ENCODE results near the gene ACSM5. TPM values are rescaled to one million over a fixed set of nuclear protein-coding genes. Genes with fewer than 3 reads are reported as not detected.
"Not testable (repeated sequence)": the region's sequence is repeated elsewhere in the genome, so short reads cannot be mapped to it uniquely, and the experiment has no call there.

Gene ACSM5
- total and polyA plus RNA-seq, 8 donors, result 0.25 to 1.3 (median 0.85) TPM

DNA sequence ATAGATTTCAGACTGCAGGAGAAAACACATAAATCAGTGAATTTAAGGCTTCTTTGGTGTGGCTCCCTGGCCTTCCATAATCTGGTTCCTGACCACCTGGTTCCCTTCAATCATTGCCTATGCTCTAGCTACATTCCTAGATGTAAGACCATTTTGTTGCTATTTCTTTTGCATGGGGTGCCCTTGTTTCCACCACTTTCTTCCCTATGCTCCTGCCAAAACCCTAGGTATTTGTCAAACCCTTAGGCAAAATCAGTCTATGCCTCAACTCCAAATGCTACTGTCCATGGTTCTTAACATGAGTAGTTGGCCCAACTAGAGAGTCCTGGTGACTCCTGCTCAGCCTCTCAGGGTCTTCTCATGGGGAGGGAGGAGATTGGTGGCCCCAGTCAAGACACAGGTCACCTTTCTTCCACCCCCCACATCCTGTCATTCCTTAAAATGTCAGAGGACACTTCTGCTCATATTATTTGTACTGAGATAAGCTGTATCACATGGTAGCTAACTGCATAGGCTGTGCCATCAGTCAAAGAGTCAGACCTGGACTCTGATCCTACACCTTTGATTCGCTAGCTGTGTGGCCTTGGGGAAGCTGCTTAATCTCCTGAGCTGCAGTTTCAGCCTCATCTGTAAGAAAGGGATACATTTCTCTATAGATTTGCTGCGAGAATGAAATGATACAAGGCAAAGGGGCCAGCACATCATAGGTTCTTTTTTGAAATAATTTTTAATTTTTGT is 15.0 kb downstream of the ACSM5 start:
- no peak for FAIRE-seq
- no peak for ATAC-seq
- no peak for DNase-seq
- Histone ChIP-seq H3K4me1 (no peaks in the 10 kb centered on the region), H3K27me3 (no peaks in the 10 kb centered on the region), H3K4me3 (no peak overlapping the region), H3K27ac (no peak overlapping the region), H3K36me3 (no peaks in the 10 kb centered on the region), H3K9me3 (no peaks in the 10 kb centered on the region)
- 48 to 57% methylated on average over 2 of the region's 2 CpGs for WGBS, 2 donors
- intact Hi-C loops (cut with DNase I), result no loop called here
- TF ChIP-seq, protein P1, sequence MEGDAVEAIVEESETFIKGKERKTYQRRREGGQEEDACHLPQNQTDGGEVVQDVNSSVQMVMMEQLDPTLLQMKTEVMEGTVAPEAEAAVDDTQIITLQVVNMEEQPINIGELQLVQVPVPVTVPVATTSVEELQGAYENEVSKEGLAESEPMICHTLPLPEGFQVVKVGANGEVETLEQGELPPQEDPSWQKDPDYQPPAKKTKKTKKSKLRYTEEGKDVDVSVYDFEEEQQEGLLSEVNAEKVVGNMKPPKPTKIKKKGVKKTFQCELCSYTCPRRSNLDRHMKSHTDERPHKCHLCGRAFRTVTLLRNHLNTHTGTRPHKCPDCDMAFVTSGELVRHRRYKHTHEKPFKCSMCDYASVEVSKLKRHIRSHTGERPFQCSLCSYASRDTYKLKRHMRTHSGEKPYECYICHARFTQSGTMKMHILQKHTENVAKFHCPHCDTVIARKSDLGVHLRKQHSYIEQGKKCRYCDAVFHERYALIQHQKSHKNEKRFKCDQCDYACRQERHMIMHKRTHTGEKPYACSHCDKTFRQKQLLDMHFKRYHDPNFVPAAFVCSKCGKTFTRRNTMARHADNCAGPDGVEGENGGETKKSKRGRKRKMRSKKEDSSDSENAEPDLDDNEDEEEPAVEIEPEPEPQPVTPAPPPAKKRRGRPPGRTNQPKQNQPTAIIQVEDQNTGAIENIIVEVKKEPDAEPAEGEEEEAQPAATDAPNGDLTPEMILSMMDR (IDR thresholded peaks at IDR 0.05), result no peak

DNA sequence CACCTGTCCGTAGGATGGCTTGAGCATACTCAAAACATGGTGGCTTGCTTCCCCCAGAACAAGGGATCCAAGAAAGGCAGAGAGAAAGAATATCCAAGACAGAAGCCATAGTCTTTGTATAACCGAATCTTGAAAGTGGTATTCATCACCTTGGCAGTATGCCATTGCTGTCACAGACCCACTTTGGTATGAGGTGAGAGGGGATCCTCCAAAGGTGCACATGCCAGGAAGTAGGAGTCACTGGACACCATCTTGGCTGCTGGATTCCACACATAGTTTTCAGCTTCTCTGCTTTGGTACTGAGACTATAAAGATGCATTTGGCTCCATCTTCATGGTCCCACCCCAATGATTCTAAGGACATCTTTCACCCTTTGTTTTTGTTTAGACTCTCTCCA is 18.1 kb downstream of the ACSM5 start:
- FAIRE-seq; H3K9me3 ChIP-seq; H3K27me3 ChIP-seq; H3K4me3 ChIP-seq; H3K36me3 ChIP-seq; intact Hi-C loops (cut with DNase I); H3K4me1 ChIP-seq; DNase-seq; H3K27ac ChIP-seq; ATAC-seq: not testable (repeated sequence)
- 61 to 73% methylated on average over 2 of the region's 2 CpGs for WGBS, 2 donors

DNA sequence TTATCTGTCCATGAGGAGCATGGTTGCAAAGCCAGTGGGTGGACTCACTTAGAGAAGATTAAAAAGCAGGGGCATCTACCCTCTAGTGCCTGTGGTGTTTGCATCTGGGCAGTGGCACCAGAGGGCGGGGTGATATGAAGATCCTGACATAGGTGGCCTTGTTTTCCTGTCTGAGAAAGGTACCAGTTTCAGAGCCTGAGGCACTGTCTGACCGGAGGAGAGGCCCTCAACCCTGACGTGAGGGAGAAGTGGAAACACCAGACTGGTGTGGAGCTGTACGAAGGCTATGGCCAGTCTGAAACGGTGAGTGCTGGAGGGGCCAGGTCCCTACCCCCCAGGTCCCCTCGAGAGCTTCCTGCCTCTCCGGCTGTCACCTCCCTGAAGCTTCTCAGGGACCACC is 20.2 kb downstream of the ACSM5 start:
- H3K36me3 ChIP-seq; H3K4me3 ChIP-seq; H3K4me1 ChIP-seq; H3K9me3 ChIP-seq; ATAC-seq; intact Hi-C loops (cut with DNase I); DNase-seq; H3K27me3 ChIP-seq; H3K27ac ChIP-seq; FAIRE-seq: not testable (repeated sequence)
- WGBS, 2 donors, result 77 to 86% methylated on average over 7 of the region's 7 CpGs

DNA sequence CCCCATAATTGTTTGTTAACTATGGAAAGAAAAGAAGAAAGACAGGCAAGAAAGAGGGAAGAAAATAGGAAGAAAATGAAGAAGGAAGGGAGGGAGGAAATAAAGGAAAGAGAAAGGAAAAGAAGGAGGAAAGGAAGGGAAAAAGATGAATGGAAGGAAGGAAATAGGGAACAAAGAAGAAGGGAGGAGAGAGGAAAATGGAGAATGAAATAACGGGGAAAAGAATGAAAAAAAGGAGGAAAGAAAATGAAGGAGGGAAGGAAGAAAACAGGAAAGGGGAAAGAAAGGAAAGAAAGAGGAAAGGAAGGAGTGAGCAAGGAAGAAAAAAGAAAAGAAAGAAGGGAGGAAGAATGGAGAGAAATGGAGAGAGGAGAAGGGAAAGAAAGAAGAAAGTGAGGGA is 21.1 kb downstream of the ACSM5 start:
- H3K9me3 ChIP-seq; H3K27me3 ChIP-seq; H3K4me3 ChIP-seq; H3K36me3 ChIP-seq; intact Hi-C loops (cut with DNase I); H3K27ac ChIP-seq; DNase-seq; H3K4me1 ChIP-seq; FAIRE-seq; ATAC-seq: not testable (repeated sequence)
- 84 to 93% methylated on average over 1 of the region's 1 CpG for WGBS, 2 donors

DNA sequence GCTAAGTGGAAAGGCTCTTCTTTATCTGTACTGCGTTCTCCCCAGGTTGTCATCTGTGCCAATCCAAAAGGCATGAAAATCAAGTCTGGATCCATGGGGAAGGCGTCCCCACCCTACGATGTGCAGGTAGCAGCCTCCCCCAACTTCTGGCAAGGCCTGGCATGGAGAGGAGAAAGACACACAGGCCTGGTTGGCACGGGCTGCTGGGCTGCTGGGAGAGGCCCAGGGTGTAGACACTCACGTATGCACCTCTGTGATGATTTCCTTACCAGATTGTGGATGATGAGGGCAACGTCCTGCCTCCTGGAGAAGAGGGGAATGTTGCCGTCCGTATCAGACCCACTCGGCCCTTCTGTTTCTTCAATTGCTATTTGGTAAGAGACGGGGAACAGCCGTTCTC is 21.6 kb downstream of the ACSM5 start:
- FAIRE-seq (no peak), DNase-seq (no peak), ATAC-seq (no peak)
- H3K27ac ChIP-seq, result no peak overlapping the region
- no peaks in the 10 kb centered on the region for H3K4me1 ChIP-seq
- no peaks in the 10 kb centered on the region for H3K9me3 ChIP-seq
- WGBS, 2 donors, result 76% methylated on average over 11 of the region's 11 CpGs
- TF ChIP-seq, protein P1 (IDR thresholded peaks at IDR 0.05), result no peak
- intact Hi-C loops (cut with DNase I), result no loop called here
- H3K36me3 ChIP-seq, result no peaks in the 10 kb centered on the region
- no peak overlapping the region for H3K4me3 ChIP-seq
- H3K27me3 ChIP-seq, result no peaks in the 10 kb centered on the region

DNA sequence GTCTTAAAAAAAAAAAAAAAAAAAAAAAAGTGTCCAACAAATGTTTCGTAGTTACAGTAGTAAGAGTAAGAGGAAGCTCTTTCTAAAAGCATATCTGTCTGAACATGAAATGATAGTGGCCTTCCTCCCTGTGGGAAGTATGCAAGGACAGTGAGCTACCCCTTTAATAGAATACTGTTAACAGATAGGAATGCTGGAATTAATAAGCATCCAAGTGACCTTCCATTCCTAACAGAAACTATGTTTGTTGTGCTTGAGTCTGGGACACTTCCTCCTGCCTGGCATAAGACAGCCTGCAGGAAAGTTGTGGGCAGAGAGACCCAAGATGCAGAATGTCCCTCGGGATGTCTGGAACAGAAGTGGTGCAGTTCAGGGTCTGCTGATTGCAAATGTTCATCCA is 29.6 kb downstream of the ACSM5 start:
- H3K4me1 ChIP-seq, result peaks cover 0 to 22% (median 13%) of the 10 kb centered on the region in 3 donors
- H3K9me3 ChIP-seq; FAIRE-seq; intact Hi-C loops (cut with DNase I); H3K27me3 ChIP-seq; H3K36me3 ChIP-seq; H3K4me3 ChIP-seq; DNase-seq: not testable (repeated sequence)
- H3K27ac ChIP-seq, result peak overlapping the region in 1 of 4 donors; percentile 60
- WGBS, 2 donors, result 57% methylated on average over 1 of the region's 2 CpGs
- peak in 3 of 4 donors; percentile 8 to 55 (median 29) for ATAC-seq

DNA sequence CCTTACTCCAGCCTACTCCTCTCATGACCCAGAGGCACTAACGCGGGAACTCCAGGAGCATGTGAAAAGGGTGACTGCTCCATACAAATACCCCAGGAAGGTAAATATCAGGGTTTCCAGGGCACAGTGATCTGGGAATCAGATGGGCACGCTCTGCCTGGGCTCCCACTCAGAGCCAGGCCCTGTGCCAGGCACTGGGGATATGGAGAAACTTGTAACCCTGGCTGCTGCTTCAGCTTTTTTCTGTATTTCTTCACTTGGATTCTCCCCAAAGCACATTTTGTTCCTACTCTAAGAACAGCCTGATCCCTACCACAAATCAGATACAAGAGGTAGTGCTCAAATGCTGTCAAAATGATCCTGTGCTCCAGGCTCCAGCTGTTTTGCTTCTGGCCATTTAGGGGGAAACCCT is 30.5 kb downstream of the ACSM5 start:
- H3K9me3 ChIP-seq; H3K27me3 ChIP-seq; H3K36me3 ChIP-seq; intact Hi-C loops (cut with DNase I); H3K4me3 ChIP-seq; FAIRE-seq: not testable (repeated sequence)
- peak; percentile 85 to 95 (median 88) for ATAC-seq
- peak overlapping the region; percentile 1 to 60 (median 48) for H3K27ac ChIP-seq
- 7 to 18% methylated on average over 3 of the region's 3 CpGs for WGBS, 2 donors
- H3K4me1 ChIP-seq, result peaks cover 0 to 22% (median 13%) of the 10 kb centered on the region in 3 donors
- peak in 4 of 6 donors; percentile 57 to 73 (median 68) for DNase-seq

DNA sequence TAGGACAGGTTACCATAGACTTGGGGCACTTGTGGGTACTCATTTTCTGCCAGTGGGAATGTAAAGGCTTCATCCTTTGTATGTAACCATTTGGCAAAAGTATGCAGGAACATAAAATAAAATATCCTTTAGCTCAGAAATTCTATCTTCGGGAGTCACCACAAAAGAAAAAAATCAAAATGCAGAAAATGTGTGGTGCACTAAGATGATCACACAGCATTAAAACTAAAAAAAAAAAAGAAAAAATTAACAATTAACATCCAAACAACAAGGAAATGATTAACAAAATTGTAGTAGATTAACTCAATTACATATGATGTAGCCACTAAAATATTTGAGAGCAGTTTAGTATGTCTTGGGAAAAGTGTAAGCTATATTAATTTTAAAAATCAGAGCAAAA is 31.4 kb downstream of the ACSM5 start:
- intact Hi-C loops (cut with DNase I); H3K36me3 ChIP-seq; H3K27me3 ChIP-seq; H3K4me3 ChIP-seq; FAIRE-seq; DNase-seq; H3K9me3 ChIP-seq: not testable (repeated sequence)
- 60 to 81% methylated on average over 1 of the region's 1 CpG for WGBS, 2 donors
- peaks cover 0 to 22% (median 13%) of the 10 kb centered on the region in 3 donors for H3K4me1 ChIP-seq
- H3K27ac ChIP-seq, result peak overlapping the region; percentile 17 to 57 (median 44)
- peak in 2 of 4 donors; percentile 7 to 16 for ATAC-seq
